ENCODE results near the gene FGF3.

GRCh38 chr11:69821511-69822040 is 2.4 kb upstream of the FGF3 start:
- TF ChIP-seq POLR2A (IDR thresholded peaks at IDR 0.05): no peak
- TF ChIP-seq, protein P1, sequence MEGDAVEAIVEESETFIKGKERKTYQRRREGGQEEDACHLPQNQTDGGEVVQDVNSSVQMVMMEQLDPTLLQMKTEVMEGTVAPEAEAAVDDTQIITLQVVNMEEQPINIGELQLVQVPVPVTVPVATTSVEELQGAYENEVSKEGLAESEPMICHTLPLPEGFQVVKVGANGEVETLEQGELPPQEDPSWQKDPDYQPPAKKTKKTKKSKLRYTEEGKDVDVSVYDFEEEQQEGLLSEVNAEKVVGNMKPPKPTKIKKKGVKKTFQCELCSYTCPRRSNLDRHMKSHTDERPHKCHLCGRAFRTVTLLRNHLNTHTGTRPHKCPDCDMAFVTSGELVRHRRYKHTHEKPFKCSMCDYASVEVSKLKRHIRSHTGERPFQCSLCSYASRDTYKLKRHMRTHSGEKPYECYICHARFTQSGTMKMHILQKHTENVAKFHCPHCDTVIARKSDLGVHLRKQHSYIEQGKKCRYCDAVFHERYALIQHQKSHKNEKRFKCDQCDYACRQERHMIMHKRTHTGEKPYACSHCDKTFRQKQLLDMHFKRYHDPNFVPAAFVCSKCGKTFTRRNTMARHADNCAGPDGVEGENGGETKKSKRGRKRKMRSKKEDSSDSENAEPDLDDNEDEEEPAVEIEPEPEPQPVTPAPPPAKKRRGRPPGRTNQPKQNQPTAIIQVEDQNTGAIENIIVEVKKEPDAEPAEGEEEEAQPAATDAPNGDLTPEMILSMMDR (IDR thresholded peaks at IDR 0.05): no peak

Data from Peyer's patch (tissue), 4 donors.